Measurements from ENCODE around the gene RUVBL1.

RUVBL1 gene

GRCh38 chr3:128133273-128133883 lies 9.8 kb upstream of the RUVBL1 start:
- DNase-seq, result peak; percentile 11

GRCh38 chr3:128131897-128132646 lies 8.5 kb upstream of the RUVBL1 start:
- no peak for DNase-seq

- DNase-seq, result no peak
These were observed 4.6 kb upstream of the RUVBL1 start for GRCh38 chr3:128128251-128128650.

- no peak for DNase-seq
These were observed 3.6 kb upstream of the RUVBL1 start for GRCh38 chr3:128127236-128127635.

- no peak for DNase-seq
These were observed 465 bp downstream of the RUVBL1 start for GRCh38 chr3:128123156-128123537.

- DNase-seq, result no peak
These were observed 1.6 kb downstream of the RUVBL1 start for GRCh38 chr3:128122013-128122412.

GRCh38 chr3:128113817-128114794 lies 9.5 kb downstream of the RUVBL1 start:
- DNase-seq, result no peak

GRCh38 chr3:128112357-128112968 lies 11.1 kb downstream of the RUVBL1 start:
- DNase-seq, result no peak

- DNase-seq, result no peak
These were observed 12.5 kb downstream of the RUVBL1 start for GRCh38 chr3:128111147-128111546.

- DNase-seq, result no peak
These were observed 15.8 kb downstream of the RUVBL1 start for GRCh38 chr3:128107834-128108233.

GRCh38 chr3:128103136-128103676 lies 20.4 kb downstream of the RUVBL1 start:
- DNase-seq, result no peak

GRCh38 chr3:128100638-128101037 lies 23.0 kb downstream of the RUVBL1 start:
- DNase-seq, result no peak

GRCh38 chr3:128100161-128100560 lies 23.5 kb downstream of the RUVBL1 start:
- no peak for DNase-seq

- no peak for DNase-seq
These were observed 25.4 kb downstream of the RUVBL1 start for GRCh38 chr3:128098234-128098633.

- DNase-seq, result peak; percentile 63
These were observed 28.3 kb downstream of the RUVBL1 start for GRCh38 chr3:128095222-128095703.

- no peak for DNase-seq
These were observed 29.1 kb downstream of the RUVBL1 start for GRCh38 chr3:128094295-128095151.

GRCh38 chr3:128091586-128091985 lies 32.0 kb downstream of the RUVBL1 start:
- no peak for DNase-seq

- DNase-seq, result no peak
These were observed 34.5 kb downstream of the RUVBL1 start for GRCh38 chr3:128089135-128089534.

GRCh38 chr3:128084675-128085021 lies 39.0 kb downstream of the RUVBL1 start:
- DNase-seq, result no peak

- no peak for DNase-seq
These were observed 39.5 kb downstream of the RUVBL1 start for GRCh38 chr3:128083980-128084674.

GRCh38 chr3:128083396-128083795 lies 40.2 kb downstream of the RUVBL1 start:
- DNase-seq, result no peak

Measured in effector CD8-positive, alpha-beta T cell (primary cell).